ENCODE results near the gene PRKD1. TPM values are rescaled to one million over a fixed set of nuclear protein-coding genes. Genes with fewer than 3 reads are reported as not detected.
A peak's percentile ranks its signal among the peaks of the same experiment; 100 is the strongest.

Gene PRKD1
- total RNA-seq, 1 experiment from 2014 or later: 8.3 TPM

- no peak for DNase-seq
- Histone ChIP-seq H3K27me3 (no peaks in the 10 kb centered on the region), H3K4me3 (no peak overlapping the region), H3K9me3 (no peaks in the 10 kb centered on the region), H3K36me3 (no peaks in the 10 kb centered on the region)
Measured at GRCh38 chr14:29820785-29821184, 106.9 kb downstream of the PRKD1 start.

GRCh38 chr14:29817767-29818405, 109.8 kb downstream of the PRKD1 start:
- H3K9me3 ChIP-seq: no peaks in the 10 kb centered on the region
- no peak for DNase-seq
- no peaks in the 10 kb centered on the region for H3K27me3 ChIP-seq
- H3K36me3 ChIP-seq: no peaks in the 10 kb centered on the region
- H3K4me3 ChIP-seq: no peak overlapping the region

DNA sequence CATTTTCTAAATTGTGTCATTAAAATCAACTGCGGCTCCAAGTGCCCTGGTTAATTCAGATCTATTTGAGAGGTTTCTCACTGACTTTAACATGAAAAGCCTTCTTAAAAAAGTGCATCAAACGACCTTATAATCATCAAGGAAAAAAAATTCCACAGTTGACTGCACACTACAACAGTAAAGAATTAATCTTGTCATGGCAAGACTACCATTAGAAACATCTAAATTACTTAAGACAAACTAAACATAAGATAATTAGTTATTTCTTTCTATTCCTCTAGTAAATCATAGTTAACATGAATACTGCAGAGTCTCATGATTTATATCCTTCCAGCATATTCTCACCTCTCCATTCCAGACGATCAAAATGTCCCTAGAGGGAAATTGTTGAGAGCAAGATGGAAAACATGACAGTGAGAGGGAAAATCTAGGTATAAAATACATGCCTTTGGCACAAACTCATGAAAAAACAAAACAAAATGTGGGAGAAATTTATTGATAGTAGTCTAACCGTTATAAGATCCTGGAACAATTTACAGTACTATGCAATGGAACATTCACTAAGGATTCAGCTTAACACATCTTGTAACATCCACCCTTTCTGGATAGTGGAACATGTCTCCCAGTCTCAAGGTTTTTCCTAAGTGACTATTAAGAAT, 112.5 kb downstream of the PRKD1 start:
- no peaks in the 10 kb centered on the region for H3K36me3 ChIP-seq
- no peaks in the 10 kb centered on the region for H3K9me3 ChIP-seq
- H3K27me3 ChIP-seq: no peaks in the 10 kb centered on the region
- DNase-seq: no peak
- no peak overlapping the region for H3K4me3 ChIP-seq

DNA sequence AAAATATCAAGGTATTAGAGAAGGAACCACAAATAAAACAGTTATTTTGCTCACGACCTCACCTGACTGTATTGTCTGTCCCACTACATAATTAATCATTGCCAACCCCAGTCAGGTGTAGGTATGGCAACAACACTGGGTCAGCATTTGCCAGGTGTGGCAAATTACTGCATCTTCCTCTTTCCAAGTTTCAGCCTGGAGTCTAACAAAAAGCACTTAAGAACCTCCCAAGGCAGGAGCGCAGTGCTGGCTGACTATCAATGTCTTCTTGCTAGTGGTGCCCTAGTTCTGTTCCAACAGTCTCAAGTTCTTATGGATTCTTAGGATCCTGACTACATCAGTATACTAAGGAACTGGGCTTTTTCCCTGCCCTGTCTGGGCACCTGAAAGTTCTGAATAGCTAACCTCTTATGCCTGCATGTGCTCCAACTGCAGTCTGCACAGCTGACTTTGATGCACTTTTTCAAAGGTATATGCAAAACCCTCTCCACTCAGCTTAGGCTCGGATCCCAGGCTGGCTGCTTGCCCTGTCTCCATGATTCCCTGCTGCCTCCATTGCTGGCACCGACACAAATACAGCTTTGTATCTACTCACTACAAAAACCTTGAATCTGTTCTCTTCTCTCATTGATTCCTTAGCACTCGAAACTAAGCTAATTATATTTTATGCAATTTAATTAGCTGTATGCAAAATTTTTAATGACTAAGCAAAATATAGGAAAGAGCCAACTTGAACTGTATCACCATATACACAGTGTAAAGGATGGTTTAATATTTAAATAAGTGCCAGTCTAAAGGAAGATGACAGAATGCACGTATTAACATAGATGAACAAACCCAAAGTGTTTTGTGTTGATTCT, 113.3 kb downstream of the PRKD1 start:
- Histone ChIP-seq H3K9me3 (no peaks in the 10 kb centered on the region), H3K27me3 (no peaks in the 10 kb centered on the region), H3K4me3 (no peak overlapping the region), H3K36me3 (no peaks in the 10 kb centered on the region)
- peak; percentile 42 for DNase-seq

GRCh38 chr14:29810682-29811081, 117.0 kb downstream of the PRKD1 start:
- Histone ChIP-seq H3K36me3 (no peaks in the 10 kb centered on the region), H3K27me3 (no peaks in the 10 kb centered on the region), H3K9me3 (no peaks in the 10 kb centered on the region), H3K4me3 (no peak overlapping the region)
- DNase-seq: peak; percentile 25

DNA sequence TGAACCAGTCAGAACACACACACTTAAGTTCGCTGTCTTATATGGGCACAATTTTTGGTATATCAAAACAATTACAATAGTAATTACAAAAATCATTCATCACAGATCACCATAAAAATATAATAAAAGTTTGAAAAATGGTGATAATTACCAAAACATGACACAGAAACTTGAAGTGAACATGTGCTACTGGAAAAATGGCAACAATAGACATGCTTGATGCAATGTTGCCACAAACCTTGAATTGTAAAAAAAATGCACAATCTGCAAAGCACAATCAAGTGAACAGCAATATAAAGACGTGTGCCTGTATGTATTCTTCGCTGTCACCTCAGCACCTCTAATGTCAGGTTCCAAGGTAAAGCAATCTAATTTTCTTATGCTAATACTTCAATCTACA, 117.6 kb downstream of the PRKD1 start:
- no peaks in the 10 kb centered on the region for H3K9me3 ChIP-seq
- H3K27me3 ChIP-seq: no peaks in the 10 kb centered on the region
- no peaks in the 10 kb centered on the region for H3K36me3 ChIP-seq

DNA sequence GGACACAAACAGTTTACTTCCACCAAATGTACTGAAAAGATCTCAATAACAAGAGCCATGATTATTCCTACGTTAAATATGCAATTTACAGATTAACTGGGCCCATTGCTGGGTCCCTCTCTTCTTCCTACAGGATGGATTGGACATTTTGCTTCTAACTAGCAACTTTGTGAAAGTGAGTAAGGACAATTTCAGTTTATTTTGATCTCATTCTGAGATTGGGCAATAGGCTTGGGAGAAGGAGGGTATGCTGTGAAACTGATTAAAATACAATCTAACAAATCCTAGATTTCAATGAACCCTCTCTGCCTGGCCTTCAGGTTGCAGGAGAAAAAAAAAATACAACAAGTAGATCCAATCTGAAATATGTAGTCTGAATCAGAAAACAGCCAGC, 121.5 kb downstream of the PRKD1 start:
- Histone ChIP-seq H3K36me3 (no peaks in the 10 kb centered on the region), H3K9me3 (no peaks in the 10 kb centered on the region), H3K4me3 (no peak overlapping the region), H3K27me3 (no peaks in the 10 kb centered on the region)
- no peak for DNase-seq

More for the DNA sequence above, 117.6 kb downstream of the PRKD1 start:
- no peak for DNase-seq
- H3K4me3 ChIP-seq: no peak overlapping the region

DNA sequence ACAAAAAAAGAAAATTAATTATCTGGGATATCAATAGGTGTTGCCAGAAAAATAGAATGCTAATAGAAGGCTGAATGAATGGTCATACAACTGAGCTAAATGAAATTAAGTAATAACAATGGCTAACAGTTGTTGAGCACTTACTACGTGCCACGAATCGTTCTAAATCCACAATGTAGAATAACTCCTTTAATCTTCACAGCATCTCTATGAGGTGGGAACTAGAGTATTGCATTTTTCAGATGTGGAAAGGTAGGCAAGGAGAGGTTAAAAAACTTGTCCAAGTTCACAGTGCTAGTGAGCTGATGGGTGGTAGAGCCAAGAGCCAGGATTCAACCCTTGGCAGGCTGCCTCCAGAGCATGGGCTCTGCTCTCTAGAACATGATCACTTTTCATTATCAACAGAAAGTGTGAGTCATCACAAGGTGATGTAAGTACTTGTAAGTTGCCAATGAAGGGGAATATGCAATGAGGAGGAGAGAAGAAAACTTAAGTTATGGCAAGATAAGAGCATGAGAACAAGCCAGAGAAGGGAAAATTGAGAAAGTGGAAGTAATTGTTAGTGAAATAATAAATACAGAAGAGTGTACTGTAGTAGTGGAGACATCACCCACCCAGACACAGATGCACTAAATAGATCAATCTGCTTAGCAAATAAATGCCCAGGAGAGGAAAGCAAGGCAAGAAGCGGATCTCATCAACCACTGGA, 122.1 kb downstream of the PRKD1 start:
- peak; percentile 81 for DNase-seq
- no peaks in the 10 kb centered on the region for H3K36me3 ChIP-seq
- no peaks in the 10 kb centered on the region for H3K9me3 ChIP-seq
- H3K4me3 ChIP-seq: no peak overlapping the region
- no peaks in the 10 kb centered on the region for H3K27me3 ChIP-seq

GRCh38 chr14:29804481-29805266, 123.0 kb downstream of the PRKD1 start:
- no peak for DNase-seq
- Histone ChIP-seq H3K4me3 (no peak overlapping the region), H3K9me3 (no peaks in the 10 kb centered on the region)

DNA sequence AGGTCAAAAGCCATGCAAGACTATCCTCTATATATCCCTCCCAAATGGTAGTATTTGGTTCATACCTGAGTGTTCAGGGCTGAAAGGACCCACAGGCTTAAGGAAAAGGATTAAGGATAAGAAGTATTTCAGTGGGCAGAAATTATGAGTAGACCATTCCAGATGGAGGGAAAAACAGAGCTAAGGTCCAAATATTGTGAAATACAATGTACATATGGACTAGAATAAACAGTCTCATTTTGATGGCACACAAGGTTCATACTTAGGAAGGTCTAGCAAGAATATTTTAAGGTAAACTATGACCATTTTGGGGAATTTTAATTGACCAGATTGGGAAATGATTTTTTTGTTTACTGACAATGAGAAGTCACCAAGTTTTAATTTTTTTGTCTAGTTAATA, 124.6 kb downstream of the PRKD1 start:
- no peaks in the 10 kb centered on the region for H3K36me3 ChIP-seq
- H3K27me3 ChIP-seq: no peaks in the 10 kb centered on the region
- H3K9me3 ChIP-seq: no peaks in the 10 kb centered on the region
- no peak overlapping the region for H3K4me3 ChIP-seq
- DNase-seq: no peak

More at GRCh38 chr14:29804481-29805266, 123.0 kb downstream of the PRKD1 start:
- H3K36me3 ChIP-seq: no peaks in the 10 kb centered on the region
- no peaks in the 10 kb centered on the region for H3K27me3 ChIP-seq

GRCh38 chr14:29802211-29802610, 125.4 kb downstream of the PRKD1 start:
- no peaks in the 10 kb centered on the region for H3K27me3 ChIP-seq
- no peaks in the 10 kb centered on the region for H3K36me3 ChIP-seq
- no peak for DNase-seq
- H3K4me3 ChIP-seq: no peak overlapping the region
- H3K9me3 ChIP-seq: no peaks in the 10 kb centered on the region

DNA sequence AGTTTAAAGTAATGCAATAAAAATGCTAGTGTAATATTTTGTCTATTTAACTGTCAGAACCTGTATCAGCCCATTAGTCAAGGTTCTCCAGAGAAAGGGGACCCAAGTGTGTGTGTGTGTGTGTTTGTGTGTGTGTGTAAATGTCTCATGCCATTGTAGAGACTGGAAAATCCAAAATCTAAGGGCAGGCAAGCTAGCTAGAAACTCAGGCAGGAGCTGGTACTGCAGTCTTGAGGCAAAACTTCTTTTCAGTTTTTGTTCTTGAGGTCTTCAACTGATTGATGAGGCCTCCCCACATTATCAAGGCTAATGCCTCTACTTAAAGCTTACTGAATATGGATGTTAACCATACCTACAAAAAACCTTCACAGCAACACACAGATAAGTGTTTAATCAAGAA, 126.7 kb downstream of the PRKD1 start:
- Histone ChIP-seq H3K36me3 (no peaks in the 10 kb centered on the region), H3K9me3 (no peaks in the 10 kb centered on the region), H3K27me3 (no peaks in the 10 kb centered on the region), H3K4me3 (no peak overlapping the region)
- no peak for DNase-seq

GRCh38 chr14:29799464-29800095, 128.1 kb downstream of the PRKD1 start:
- no peak overlapping the region for H3K4me3 ChIP-seq
- H3K36me3 ChIP-seq: no peaks in the 10 kb centered on the region
- H3K9me3 ChIP-seq: no peaks in the 10 kb centered on the region
- H3K27me3 ChIP-seq: no peaks in the 10 kb centered on the region
- no peak for DNase-seq

- DNase-seq: no peak
- Histone ChIP-seq H3K36me3 (no peaks in the 10 kb centered on the region), H3K4me3 (no peak overlapping the region), H3K27me3 (no peaks in the 10 kb centered on the region), H3K9me3 (no peaks in the 10 kb centered on the region)
Measured at GRCh38 chr14:29798811-29799210, 128.8 kb downstream of the PRKD1 start.

- no peak for DNase-seq
- Histone ChIP-seq H3K27me3 (no peaks in the 10 kb centered on the region), H3K4me3 (no peak overlapping the region), H3K36me3 (no peaks in the 10 kb centered on the region), H3K9me3 (no peaks in the 10 kb centered on the region)
Measured at GRCh38 chr14:29798108-29798663, 129.5 kb downstream of the PRKD1 start.

GRCh38 chr14:29796853-29797252, 130.8 kb downstream of the PRKD1 start:
- Histone ChIP-seq H3K27me3 (no peaks in the 10 kb centered on the region; the same call in 1 of the 2 replicates), H3K4me3 (no peak overlapping the region), H3K9me3 (no peaks in the 10 kb centered on the region), H3K36me3 (no peaks in the 10 kb centered on the region)
- DNase-seq: no peak

All from MG63 (cell line).